HepG2 (cell line): Measurements from ENCODE around the gene SDC4. TPM values are rescaled to one million over a fixed set of nuclear protein-coding genes. Genes with fewer than 3 reads are reported as not detected.

Experiments
- ATAC-seq: fragments of 200-7000 bp; cut with Tn5 transposase; 3 replicates; pipeline ENCODE4 v1.9.1; 2020; ENCODE audit warnings: mild to moderate bottlenecking, moderate library complexity
- BruUV-seq: library from RNA; stranded (reverse); fragments of 400-500 nt; replicated peaks from 2 replicates; lab custom pipeline; 2021; lab: Mats Ljungman, UMichigan
- CTCF ChIA-PET: fragments of 300-600 bp; formaldehyde crosslinking; extraction: SDS; loops from one replicate; lab custom pipeline; 2021; ENCODE audit warnings: low total read pairs, inconsistent platforms, low intra/inter-chr PET ratio; lab: Yijun Ruan, JAX
- POLR2A ChIA-PET: fragments of 350-600 bp; sonication (Branson Sonifier 250); formaldehyde crosslinking; loops from one replicate; lab custom pipeline; 2020; ENCODE audit warnings: antibody characterized with exemption, inconsistent platforms; lab: Yijun Ruan, JAX
- DNase-seq: peaks from one replicate; pipeline ENCODE4 v3.0.0-alpha.2; 2015; ENCODE audit warnings: low spot score
- FAIRE-seq: peaks from 3 replicates; lab custom pipeline; 2011; peaks lifted over from hg19 to GRCh38; lab: Jason Lieb, UNC
- H2AFZ ChIP-seq: one replicate; pipeline ENCODE4 v1.6.1; 2011; ENCODE audit warnings: low read length, inconsistent platforms
- H3K27ac ChIP-seq: fragments of 300-600 bp; 3 replicates; pipeline ENCODE4 v1.8.0; 2011; ENCODE audit warnings: mixed run types, mild to moderate bottlenecking, mixed read lengths, low read length, inconsistent platforms; ENCODE audit not compliant: insufficient read depth; ENCODE audit errors: extremely low read length
- H3K27me3 ChIP-seq, 2 experiments: fragments of 200-600 bp in 1 of 2; 2 replicates in 1 of 2; 3 replicates in 1 of 2; pipeline versions ENCODE4 v1.6.0 to v1.8.0; 2011; ENCODE audit warnings: low read length in 2 of 2, mild to moderate bottlenecking in 2 of 2, moderate library complexity in 2 of 2, inconsistent platforms in 1 of 2; ENCODE audit not compliant: insufficient read depth in 2 of 2, control insufficient read depth in 1 of 2
- H3K36me3 ChIP-seq, 2 experiments: fragments of 200-600 bp in 1 of 2; replicated peaks in 1 of 2; 2 replicates in 1 of 2; 3 replicates in 1 of 2; pipeline versions ENCODE4 v1.5.1 to v1.8.0; 2011; ENCODE audit warnings: low read length in 2 of 2, inconsistent platforms in 1 of 2; ENCODE audit not compliant: insufficient read depth in 2 of 2, control insufficient read depth in 1 of 2
- H3K4me1 ChIP-seq: 2 replicates; pipeline ENCODE4 v1.5.1; 2012; ENCODE audit warnings: low read length, inconsistent platforms; ENCODE audit not compliant: insufficient read depth
- H3K4me2 ChIP-seq: 2 replicates; pipeline ENCODE4 v1.6.0; 2011; ENCODE audit warnings: low read depth, low read length, inconsistent platforms
- H3K4me3 ChIP-seq, 3 experiments: fragments of 200-600 bp in 1 of 3; sonication (generic), shearing (Covaris generic) in 1 of 3; replicated peaks in 1 of 3; 2 replicates each; pipeline ENCODE4 v1.5.1; 2011 to 2016; ENCODE audit warnings: low read length in 3 of 3, inconsistent platforms in 2 of 3, low read depth in 2 of 3, mild to moderate bottlenecking in 2 of 3, control low read depth in 1 of 3, mixed read lengths in 1 of 3; ENCODE audit not compliant: insufficient read depth in 1 of 3
- H3K79me2 ChIP-seq: one replicate; pipeline ENCODE4 v1.6.1; 2011; ENCODE audit warnings: low read length, inconsistent platforms; ENCODE audit not compliant: insufficient read depth
- H3K9ac ChIP-seq: 2 replicates; pipeline ENCODE4 v1.6.0; 2011; ENCODE audit warnings: mild to moderate bottlenecking, low read depth, low read length, inconsistent platforms; ENCODE audit not compliant: insufficient read depth
- H3K9me3 ChIP-seq: 2 replicates; pipeline ENCODE4 v1.5.1; 2012; ENCODE audit warnings: mild to moderate bottlenecking, low read length
- H4K20me1 ChIP-seq: 2 replicates; pipeline ENCODE4 v1.6.0; 2011; ENCODE audit warnings: inconsistent platforms, mild to moderate bottlenecking, low read length, moderate library complexity; ENCODE audit not compliant: insufficient read depth
- AGO2 ChIP-seq: fragments of 200-400 bp; formaldehyde crosslinking; optimal IDR thresholded peaks from 2 replicates; pipeline ENCODE3; 2017; ENCODE audit warnings: mild to moderate bottlenecking, low read depth, low read length, moderate library complexity
- CBX5 ChIP-seq: sonication (generic); formaldehyde crosslinking; IDR thresholded peaks from 2 replicates; pipeline ENCODE4 v1.4.0; 2020; ENCODE audit warnings: missing genetic modification reagents, borderline replicate concordance
- EED ChIP-seq: sonication (generic); formaldehyde crosslinking; IDR thresholded peaks from 2 replicates; pipeline ENCODE4 v1.5.0; 2020; ENCODE audit warnings: mild to moderate bottlenecking, missing genetic modification reagents
- ETV6 ChIP-seq: sonication (generic); formaldehyde crosslinking; conservative IDR thresholded peaks from 2 replicates; pipeline ENCODE4 v1.4.0; 2020; ENCODE audit warnings: missing genetic modification reagents
- HNF4A ChIP-seq: sonication (generic); formaldehyde crosslinking; IDR thresholded peaks from 2 replicates; pipeline ENCODE4 v1.4.0; 2020; ENCODE audit warnings: missing genetic modification reagents
- POLR2AphosphoS2 ChIP-seq: IDR thresholded peaks from 2 replicates; pipeline ENCODE4 v1.6.1; 2011; ENCODE audit warnings: low read depth, low read length, improper control_type of control experiment
- WGBS: methylation state at CpG from one replicate; pipeline ENCODE4 v1.1.6; 2017; ENCODE audit warnings: low lambda C conversion rate; 5-methylcytosine and 5-hydroxymethylcytosine counted together
- in situ Hi-C: cut with HindIII; loops from 2 replicates; pipeline ENCODE4 v1.10.0; 2017; ENCODE audit warnings: low pct_unique_long_range_greater_than_20kb; ENCODE audit not compliant: extremely low pct_ligation_motif_present
- intact Hi-C: fragments of 100-400 bp; cut with micrococcal nuclease; formaldehyde crosslinking; loops from one replicate; pipeline ENCODE4 v1.10.0; 2022; ENCODE audit not compliant: unreplicated experiment
- polyA plus RNA-seq, 8 experiments: library from polyadenylated mRNA; depleted of rRNA in 3 of 8; stranded (reverse) in 7 of 8; unstranded in 1 of 8; fragments of >200 nt; fragmentation: Illumina TruSeq in 4 of 8; extraction: Trizol in 4 of 8; gene quantifications; 2 replicates each; pipeline versions ENCODE4 v1.2.1 to v1.2.3, GENCODE V29; 2011 to 2016; ENCODE audit warnings: low read depth in 4 of 8, missing spikeins in 1 of 8, mixed read lengths in 1 of 8; ENCODE audit not compliant: insufficient read depth in 1 of 8
- total RNA-seq, 5 experiments: library from RNA; depleted of rRNA; stranded (reverse); fragments of >200 nt; fragmentation: Illumina TruSeq; extraction: Trizol; gene quantifications; 2 replicates each; pipeline ENCODE4 v1.2.3, GENCODE V29; 2016; ENCODE audit warnings: low read depth in 1 of 5

Gene SDC4
- total and polyA plus RNA-seq, 2 of the 13 experiments (the other 11 are each of a cell fraction or from before 2014, with no cell fraction given), result 49.0 to 65.1 TPM

DNA sequence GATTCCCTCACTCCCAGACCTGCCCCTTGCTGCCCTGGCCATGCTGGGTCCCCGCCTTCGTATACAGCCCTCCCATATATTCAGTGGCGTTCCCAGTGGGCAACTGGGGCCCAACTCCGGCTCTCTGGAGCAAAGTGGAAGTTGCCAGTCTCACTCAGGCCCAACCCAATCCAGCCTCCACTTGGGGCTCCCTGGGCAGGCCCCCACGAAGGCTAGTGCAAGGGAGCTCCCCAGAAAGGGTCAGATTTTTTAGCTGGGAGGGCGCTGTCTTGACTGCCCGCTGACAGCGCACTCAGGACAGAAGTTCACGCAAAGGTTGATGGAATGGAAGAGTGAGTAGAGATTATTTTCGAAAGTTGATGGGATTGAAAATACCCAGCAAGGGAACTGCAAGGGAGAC is 24.0 kb upstream of the SDC4 start:
- BruUV-seq, result no TSS peak
- FAIRE-seq (no peak), ATAC-seq (no peak), DNase-seq (no peak)
- no peaks in the 10 kb centered on the region for H3K79me2 ChIP-seq
- TF ChIP-seq AGO2, result peak; percentile 29
- no peak for TF ChIP-seq ETV6
- in situ Hi-C loops (loop anchor here (5.0 kb wide), 1 partner anchor 65 kb away; no protein-coding TSS in a partner anchor), intact Hi-C loops (no loop called here)
- CTCF ChIA-PET, result no interaction called here
- no peak overlapping the region for H3K4me3 ChIP-seq
- POLR2A ChIA-PET, result interaction anchor here (1.7 to 29.5 kb wide), 4 partner anchors 9 to 44 kb away, joined by 7 to 1422 read pairs (median 32); partner anchors contain the start of genes PIGT, SDC4 and SYS1
- no peak overlapping the region for H3K27ac ChIP-seq
- 89% methylated on average over 10 of the region's 10 CpGs for WGBS
- H2AFZ ChIP-seq, result no peak overlapping the region
- H4K20me1 ChIP-seq, result no peaks in the 10 kb centered on the region
- H3K27me3 ChIP-seq, result no peaks in the 10 kb centered on the region
- peaks cover 10 to 13% of the 10 kb centered on the region in 2 experiments for H3K36me3 ChIP-seq
- no peaks in the 10 kb centered on the region for H3K9me3 ChIP-seq
- peaks cover 19% of the 10 kb centered on the region for H3K4me1 ChIP-seq
- H3K9ac ChIP-seq, result no peak overlapping the region
- H3K4me2 ChIP-seq, result no peak overlapping the region

DNA sequence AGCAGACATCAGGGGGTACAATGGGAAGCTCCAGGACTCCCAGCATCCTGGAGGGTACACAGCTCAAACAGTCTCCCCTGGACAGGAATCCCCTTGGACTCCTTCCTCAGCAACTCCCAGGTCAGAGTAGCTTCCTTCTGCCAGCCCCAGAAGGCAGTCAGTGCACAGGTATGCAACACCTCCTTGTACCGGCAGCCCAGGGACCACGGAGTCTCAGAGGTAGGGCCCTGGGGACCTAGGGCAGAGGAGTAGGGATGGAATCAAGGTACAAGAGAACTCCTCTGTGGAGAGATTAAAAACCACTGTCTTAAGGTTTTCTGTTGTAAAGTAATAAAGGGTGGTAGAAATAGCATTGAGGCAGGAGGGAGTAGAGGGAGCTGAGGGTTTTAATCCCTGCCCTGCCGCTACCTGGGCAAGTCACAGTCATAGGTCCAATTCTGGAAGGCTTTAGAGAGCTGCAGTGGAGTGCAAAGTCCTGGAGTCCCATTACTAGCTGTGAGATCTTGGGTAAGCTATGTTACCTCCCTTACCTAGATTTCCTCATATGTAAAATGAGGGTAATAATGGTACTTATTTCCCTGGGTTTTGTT is 22.4 kb upstream of the SDC4 start:
- Histone ChIP-seq H3K36me3 (peaks cover 19 to 29% of the 10 kb centered on the region in 2 experiments), H3K79me2 (no peaks in the 10 kb centered on the region), H2AFZ (no peak overlapping the region), H3K9ac (no peak overlapping the region), H3K4me1 (peaks cover 19% of the 10 kb centered on the region)
- ChIA-PET CTCF (no interaction called here), POLR2A (interaction anchor here (1.5 to 29.5 kb wide), 6 partner anchors 8 to 66 kb away, joined by 4 to 1422 read pairs (median 8); partner anchors contain the start of genes PIGT, SDC4 and SYS1)
- TF ChIP-seq HNF4A (peak; percentile 58), POLR2AphosphoS2 (0 out of 2 replicates have a peak, but pooled peaks have one; percentile 38), CBX5 (CRISPR knock-in tag) (no peak), EED (CRISPR knock-in tag) (no peak)
- TF ChIP-seq, all 625 proteins: peak for 2
- Histone ChIP-seq H3K27me3 (no peaks in the 10 kb centered on the region), H3K4me2 (no peak overlapping the region), H3K4me3 (no peak overlapping the region), H4K20me1 (no peaks in the 10 kb centered on the region), H3K9me3 (no peaks in the 10 kb centered on the region), H3K27ac (no peak overlapping the region)
- ATAC-seq (peak; percentile 17; the same call in 2 of the 3 replicates), DNase-seq (no peak), FAIRE-seq (peak; percentile 46)
- in situ Hi-C loops (loop anchor here (5.0 kb wide), 1 partner anchor 67 kb away; no protein-coding TSS in a partner anchor), intact Hi-C loops (no loop called here)
- BruUV-seq, result no TSS peak
- WGBS, result 77% methylated on average over 3 of the region's 3 CpGs
